ENCODE measurements around the gene KCNMA1.

DNA sequence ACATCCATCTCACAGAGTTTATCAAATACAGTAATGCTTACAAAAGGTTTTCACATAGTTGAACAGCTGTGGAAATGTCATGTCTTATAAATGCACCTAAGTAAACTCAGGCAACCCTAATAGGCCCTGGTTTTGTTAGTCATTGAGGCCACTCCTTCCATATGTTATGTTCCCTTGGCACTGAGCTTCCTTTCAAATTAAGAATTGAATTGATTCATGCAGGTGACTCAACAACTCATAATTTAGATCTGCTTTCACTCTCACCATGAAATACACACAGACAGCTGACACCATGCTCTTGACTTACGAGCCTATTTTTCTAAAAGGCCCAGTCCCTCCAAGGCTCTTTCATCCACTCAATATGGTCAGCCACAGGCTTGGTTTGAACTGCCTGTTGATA, 476.9 kb downstream of the KCNMA1 start:
- TF ChIP-seq, protein P1, sequence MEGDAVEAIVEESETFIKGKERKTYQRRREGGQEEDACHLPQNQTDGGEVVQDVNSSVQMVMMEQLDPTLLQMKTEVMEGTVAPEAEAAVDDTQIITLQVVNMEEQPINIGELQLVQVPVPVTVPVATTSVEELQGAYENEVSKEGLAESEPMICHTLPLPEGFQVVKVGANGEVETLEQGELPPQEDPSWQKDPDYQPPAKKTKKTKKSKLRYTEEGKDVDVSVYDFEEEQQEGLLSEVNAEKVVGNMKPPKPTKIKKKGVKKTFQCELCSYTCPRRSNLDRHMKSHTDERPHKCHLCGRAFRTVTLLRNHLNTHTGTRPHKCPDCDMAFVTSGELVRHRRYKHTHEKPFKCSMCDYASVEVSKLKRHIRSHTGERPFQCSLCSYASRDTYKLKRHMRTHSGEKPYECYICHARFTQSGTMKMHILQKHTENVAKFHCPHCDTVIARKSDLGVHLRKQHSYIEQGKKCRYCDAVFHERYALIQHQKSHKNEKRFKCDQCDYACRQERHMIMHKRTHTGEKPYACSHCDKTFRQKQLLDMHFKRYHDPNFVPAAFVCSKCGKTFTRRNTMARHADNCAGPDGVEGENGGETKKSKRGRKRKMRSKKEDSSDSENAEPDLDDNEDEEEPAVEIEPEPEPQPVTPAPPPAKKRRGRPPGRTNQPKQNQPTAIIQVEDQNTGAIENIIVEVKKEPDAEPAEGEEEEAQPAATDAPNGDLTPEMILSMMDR (conservative IDR thresholded peaks at IDR 0.05): no peak
- no peak for TF ChIP-seq EZH2 (IDR thresholded peaks at IDR 0.05; ENCODE audit: low read depth)

All from PC-9 (cell line).